ENCODE measurements around the gene CIAPIN1.

Gene CIAPIN1

GRCh38 chr16:57411362-57411976 lies 35.7 kb downstream of the CIAPIN1 start:
- TF ChIP-seq CTCF (IDR thresholded peaks at IDR 0.05; ENCODE audit: borderline replicate concordance, extremely low read depth, low read length, poor library complexity, severe bottlenecking) (no peak), EZH2 (IDR thresholded peaks at IDR 0.05; ENCODE audit: borderline replicate concordance, low read depth, low read length, severe bottlenecking) (no peak)
- Histone ChIP-seq H3K79me2 (ENCODE audit: insufficient read depth, low read length) (no peaks in the 10 kb centered on the region), H3K9me3 (ENCODE audit: insufficient read depth, low read length, severe bottlenecking) (no peaks in the 10 kb centered on the region), H4K20me1 (ENCODE audit: insufficient read depth, low read length) (no peaks in the 10 kb centered on the region), H3K36me3 (ENCODE audit: insufficient read depth, low read length) (no peaks in the 10 kb centered on the region), H3K27me3 (ENCODE audit: insufficient read depth, low read length, poor library complexity) (no peaks in the 10 kb centered on the region), H3K4me1 (ENCODE audit: insufficient read depth, low read length) (no peaks in the 10 kb centered on the region), H3K27ac (ENCODE audit: low read length) (no peak overlapping the region), H2AFZ (ENCODE audit: low read depth, low read length) (no peak overlapping the region), H3K4me3 (ENCODE audit: low read depth in 1 of 2, low read length in 2 of 2) (no peak overlapping the region), H3K9ac (ENCODE audit: low read depth, low read length) (no peak overlapping the region), H3K4me2 (ENCODE audit: insufficient read depth, low read length) (no peak overlapping the region)
- DNase-seq (no peak), ATAC-seq (ENCODE audit: insufficient read depth, low read depth) (no peak)

- no peak for TF ChIP-seq EZH2 (IDR thresholded peaks at IDR 0.05; ENCODE audit: borderline replicate concordance, low read depth, low read length, severe bottlenecking)
- TF ChIP-seq CTCF (IDR thresholded peaks at IDR 0.05; ENCODE audit: borderline replicate concordance, extremely low read depth, low read length, poor library complexity, severe bottlenecking): no peak
- DNase-seq (no peak), ATAC-seq (ENCODE audit: insufficient read depth, low read depth) (no peak)
- Histone ChIP-seq H4K20me1 (ENCODE audit: insufficient read depth, low read length) (no peaks in the 10 kb centered on the region), H3K36me3 (ENCODE audit: insufficient read depth, low read length) (no peaks in the 10 kb centered on the region), H3K4me3 (ENCODE audit: low read depth in 1 of 2, low read length in 2 of 2) (no peak overlapping the region), H3K79me2 (ENCODE audit: insufficient read depth, low read length) (no peaks in the 10 kb centered on the region), H2AFZ (ENCODE audit: low read depth, low read length) (no peak overlapping the region), H3K4me2 (ENCODE audit: insufficient read depth, low read length) (no peak overlapping the region), H3K9ac (ENCODE audit: low read depth, low read length) (no peak overlapping the region), H3K27me3 (ENCODE audit: insufficient read depth, low read length, poor library complexity) (no peaks in the 10 kb centered on the region), H3K9me3 (ENCODE audit: insufficient read depth, low read length, severe bottlenecking) (no peaks in the 10 kb centered on the region), H3K27ac (ENCODE audit: low read length) (no peak overlapping the region), H3K4me1 (ENCODE audit: insufficient read depth, low read length) (no peaks in the 10 kb centered on the region)
Observed at GRCh38 chr16:57409870-57410587, 37.2 kb downstream of the CIAPIN1 start.

- H3K4me3 ChIP-seq (ENCODE audit: low read depth in 1 of 2, low read length in 2 of 2): no peak overlapping the region
- no peak overlapping the region for H3K9ac ChIP-seq (ENCODE audit: low read depth, low read length)
- ATAC-seq (ENCODE audit: insufficient read depth, low read depth): no peak
- H3K9me3 ChIP-seq (ENCODE audit: insufficient read depth, low read length, severe bottlenecking): no peaks in the 10 kb centered on the region
- no peaks in the 10 kb centered on the region for H3K4me1 ChIP-seq (ENCODE audit: insufficient read depth, low read length)
- H3K79me2 ChIP-seq (ENCODE audit: insufficient read depth, low read length): no peaks in the 10 kb centered on the region
- DNase-seq: no peak
- no peaks in the 10 kb centered on the region for H3K27me3 ChIP-seq (ENCODE audit: insufficient read depth, low read length, poor library complexity)
- no peaks in the 10 kb centered on the region for H4K20me1 ChIP-seq (ENCODE audit: insufficient read depth, low read length)
- no peaks in the 10 kb centered on the region for H3K36me3 ChIP-seq (ENCODE audit: insufficient read depth, low read length)
- no peak overlapping the region for H2AFZ ChIP-seq (ENCODE audit: low read depth, low read length)
- TF ChIP-seq CTCF (IDR thresholded peaks at IDR 0.05; ENCODE audit: borderline replicate concordance, extremely low read depth, low read length, poor library complexity, severe bottlenecking): no peak
- no peak for TF ChIP-seq EZH2 (IDR thresholded peaks at IDR 0.05; ENCODE audit: borderline replicate concordance, low read depth, low read length, severe bottlenecking)
- H3K27ac ChIP-seq (ENCODE audit: low read length): no peak overlapping the region
- no peak overlapping the region for H3K4me2 ChIP-seq (ENCODE audit: insufficient read depth, low read length)
Observed at GRCh38 chr16:57409065-57409464, 38.1 kb downstream of the CIAPIN1 start.
